Activated naive CD4-positive, alpha-beta T cell treated with anti-CD3 and anti-CD28 coated beads for 36 hours (primary cell): ENCODE data around the gene CUTA. TPM values are rescaled to one million over a fixed set of nuclear protein-coding genes. Genes with fewer than 3 reads are reported as not detected.
"Not testable (repeated sequence)": the region's sequence is repeated elsewhere in the genome, so short reads cannot be mapped to it uniquely, and the experiment has no call there.

Source experiments
- CTCF ChIA-PET: fragments of 350-600 bp; sonication (Branson Sonifier 250); formaldehyde crosslinking; loops from one replicate; lab custom pipeline; 2021; ENCODE audit warnings: antibody characterized with exemption; lab: Charles Lee
- DNase-seq: peaks from one replicate; pipeline ENCODE4 v3.0.0-alpha.2; 2020
- H3K27ac Mint-ChIP-seq: one replicate; pipeline ENCODE4 v1.8.0; 2021; ENCODE audit warnings: mild to moderate bottlenecking, mixed read lengths
- H3K27me3 Mint-ChIP-seq: one replicate; pipeline ENCODE4 v1.8.0; 2021; ENCODE audit warnings: low read depth, mixed read lengths
- H3K36me3 Mint-ChIP-seq: one replicate; pipeline ENCODE4 v1.8.0; 2021; ENCODE audit warnings: low read depth, mixed read lengths
- H3K4me1 Mint-ChIP-seq: one replicate; pipeline ENCODE4 v1.8.0; 2021; ENCODE audit warnings: low read depth, mixed read lengths
- H3K4me3 Mint-ChIP-seq: one replicate; pipeline ENCODE4 v1.8.0; 2021; ENCODE audit warnings: mild to moderate bottlenecking, moderate library complexity, mixed read lengths
- H3K9me3 Mint-ChIP-seq: one replicate; pipeline ENCODE4 v1.8.0; 2021; ENCODE audit warnings: mixed read lengths
- intact Hi-C: fragments of 100-400 bp; cut with micrococcal nuclease; formaldehyde crosslinking; loops from one replicate; pipeline ENCODE4 v1.15.1; 2023
- microRNA-seq: library from miRNA; unstranded; fragments of <30 nt; microRNA quantifications from one replicate; pipeline ENCODE4 v1.2.0, GENCODE V29; 2022; ENCODE audit warnings: borderline microRNAs expressed, borderline replicate concordance
- total RNA-seq, 2 experiments: library from RNA; stranded (reverse); gene quantifications; one replicate each; pipeline ENCODE4 v1.2.3, GENCODE V29; 2021

Gene CUTA
- total RNA-seq, 2 experiments from 2014 or later, result 163 to 181 TPM

GRCh38 chr6:33367715-33368025 lies 50.2 kb downstream of the CUTA start:
- DNase-seq, H3K9me3 Mint-ChIP-seq, H3K36me3 Mint-ChIP-seq, H3K27ac Mint-ChIP-seq, intact Hi-C loops, H3K4me1 Mint-ChIP-seq, H3K4me3 Mint-ChIP-seq, H3K27me3 Mint-ChIP-seq: not testable (repeated sequence)
- CTCF ChIA-PET, result interaction anchor here (0.9 kb wide), 1 partner anchor 9 kb away, joined by 3 read pairs; no protein-coding TSS in a partner anchor

- Mint-ChIP-seq H3K27me3 (no peaks in the 10 kb centered on the region), H3K4me3 (no peak overlapping the region), H3K9me3 (no peaks in the 10 kb centered on the region), H3K4me1 (no peaks in the 10 kb centered on the region), H3K27ac (no peak overlapping the region), H3K36me3 (no peaks in the 10 kb centered on the region)
- DNase-seq, result no peak
- CTCF ChIA-PET, result interaction anchor here (0.9 kb wide), 1 partner anchor 8 kb away, joined by 3 read pairs; no protein-coding TSS in a partner anchor
- intact Hi-C loops, result no loop called here
Observed at GRCh38 chr6:33367009-33367714, 50.7 kb downstream of the CUTA start.

Small RNAs within 50 kb of the gene (microRNA-seq; reads per million reads assigned to microRNA genes)
- gene MIR5004, result not detected

Other genes starting within 250 kb of the CUTA start
- 1 to 10 TPM in 1 of 2 experiments, under 1 TPM in 1; 0.88 to 1.4 TPM for gene COL11A2, start 225.6 kb downstream of the CUTA start, total RNA-seq
- gene RXRB, start 217.4 kb downstream of the CUTA start, total RNA-seq, result 10 to 100 TPM; 50.4 to 50.6 TPM
- gene SLC39A7, start 217.2 kb downstream of the CUTA start, total RNA-seq, result 10 to 100 TPM; 35.9 to 39.5 TPM
- 10 to 100 TPM; 31.3 to 33.5 TPM for gene HSD17B8, start 213.5 kb downstream of the CUTA start, total RNA-seq
- 10 to 100 TPM; 17.1 to 18.2 TPM for gene RING1, start 209.6 kb downstream of the CUTA start, total RNA-seq
- 10 to 100 TPM; 30.3 to 31.0 TPM for gene VPS52, start 146.2 kb downstream of the CUTA start, total RNA-seq
- gene RPS18, start 146.0 kb downstream of the CUTA start, total RNA-seq, result 1,000 to 10,000 TPM; 5,497 to 5,551 TPM
- gene B3GALT4, start 141.0 kb downstream of the CUTA start, total RNA-seq, result 1 to 10 TPM; 4.4 TPM
- 10 to 100 TPM; 42.5 to 42.9 TPM for gene WDR46, start 128.9 kb downstream of the CUTA start, total RNA-seq
- gene PFDN6, start 128.5 kb downstream of the CUTA start, total RNA-seq, result 10 to 100 TPM; 67.9 to 81.3 TPM
- gene RGL2, start 119.2 kb downstream of the CUTA start, total RNA-seq, result 10 to 100 TPM; 23.8 to 27.8 TPM
- gene TAPBP, start 104.0 kb downstream of the CUTA start, total RNA-seq, result 100 to 1,000 TPM; 184 TPM
- 1 to 10 TPM; 8.8 to 9.0 TPM for gene ZBTB22, start 100.4 kb downstream of the CUTA start, total RNA-seq
- gene DAXX, start 95.1 kb downstream of the CUTA start, total RNA-seq, result 10 to 100 TPM; 48.1 to 55.1 TPM
- 100 to 1,000 TPM; 107 TPM for gene KIFC1, start 26.3 kb downstream of the CUTA start, total RNA-seq
- gene PHF1, start 7.1 kb downstream of the CUTA start, total RNA-seq, result 10 to 100 TPM; 31.0 to 32.3 TPM
- 10 to 100 TPM; 35.1 to 42.2 TPM for gene SYNGAP1, start 2.0 kb upstream of the CUTA start, total RNA-seq
- gene ZBTB9, start 36.5 kb upstream of the CUTA start, total RNA-seq, result 1 to 10 TPM; 5.0 to 6.5 TPM
- 10 to 100 TPM; 38.3 to 41.1 TPM for gene BAK1, start 162.2 kb upstream of the CUTA start, total RNA-seq
- 10 to 100 TPM; 34.8 to 35.1 TPM for gene ITPR3, start 203.2 kb upstream of the CUTA start, total RNA-seq